A673 (cell line): ENCODE data around the gene HILPDA. TPM values are rescaled to one million over a fixed set of nuclear protein-coding genes. Genes with fewer than 3 reads are reported as not detected.

Source experiments
- BruUV-seq: library from RNA; stranded (reverse); fragments of 400-500 nt; replicated peaks from 2 replicates; lab custom pipeline; 2021; lab: Mats Ljungman, UMichigan
- CTCF ChIA-PET: fragments of 300-600 bp; sonication (Branson Sonifier 250); formaldehyde crosslinking; loops from one replicate; lab custom pipeline; 2022; ENCODE audit warnings: antibody characterized with exemption; lab: Charles Lee
- POLR2A ChIA-PET: fragments of 300-600 bp; sonication (Branson Sonifier 250); formaldehyde crosslinking; loops from one replicate; lab custom pipeline; 2022; ENCODE audit warnings: antibody characterized with exemption; ENCODE audit not compliant: low non-redundant PET; lab: Charles Lee
- DNase-seq: peaks from one replicate; pipeline ENCODE4 v3.0.0-alpha.2; 2015; ENCODE audit warnings: low spot score
- H3K27ac ChIP-seq: fragments of 200-600 bp; sonication (generic); 2 replicates; pipeline ENCODE4 v1.5.1; 2016; ENCODE audit warnings: mixed run types, low read depth, mild to moderate bottlenecking, mixed read lengths, antibody characterized with exemption, low read length; ENCODE audit not compliant: poor library complexity, severe bottlenecking
- H3K27me3 ChIP-seq: fragments of 200-600 bp; sonication (generic); replicated peaks from 2 replicates; pipeline ENCODE4 v1.6.1; 2017; ENCODE audit warnings: mixed run types, low read depth, mild to moderate bottlenecking, mixed read lengths, antibody characterized with exemption, low read length; ENCODE audit not compliant: insufficient read depth, poor library complexity
- H3K36me3 ChIP-seq: fragments of 200-600 bp; sonication (generic); 2 replicates; pipeline ENCODE4 v1.6.1; 2016; ENCODE audit warnings: mixed run types, mild to moderate bottlenecking, mixed read lengths, antibody characterized with exemption, low read length; ENCODE audit not compliant: insufficient read depth, poor library complexity, severe bottlenecking
- H3K4me1 ChIP-seq: fragments of 200-600 bp; sonication (generic); 2 replicates; pipeline ENCODE4 v1.6.1; 2017; ENCODE audit warnings: mixed run types, mild to moderate bottlenecking, mixed read lengths, antibody characterized with exemption, low read length; ENCODE audit not compliant: insufficient read depth, poor library complexity, severe bottlenecking
- H3K4me3 ChIP-seq: fragments of 200-600 bp; sonication (generic); 2 replicates; pipeline ENCODE4 v1.5.1; 2016; ENCODE audit warnings: low read depth, mixed run types, mild to moderate bottlenecking, mixed read lengths, low read length; ENCODE audit not compliant: poor library complexity, severe bottlenecking
- H3K9me3 ChIP-seq: fragments of 200-600 bp; sonication (generic); 2 replicates; pipeline ENCODE4 v1.6.1; 2016; ENCODE audit warnings: mixed run types, low read depth, mild to moderate bottlenecking, mixed read lengths, antibody characterized with exemption, low read length; ENCODE audit not compliant: poor library complexity, severe bottlenecking
- EZH2 ChIP-seq: fragments of 200-600 bp; sonication (generic); IDR thresholded peaks from 2 replicates; pipeline ENCODE4 v1.6.1; 2017; ENCODE audit warnings: borderline replicate concordance, low read depth, mild to moderate bottlenecking, mixed read lengths, antibody characterized with exemption, low read length; ENCODE audit not compliant: poor library complexity, severe bottlenecking
- intact Hi-C: fragments of 100-400 bp; cut with micrococcal nuclease; formaldehyde crosslinking; loops from one replicate; pipeline ENCODE4 v1.10.0; 2022; ENCODE audit not compliant: unreplicated experiment
- total RNA-seq: library from RNA; stranded (reverse); gene quantifications from 2 replicates; pipeline ENCODE4 v1.2.3, GENCODE V29; 2021
- TF ChIP-seq, protein P1 (sequence below): fragments of 300-800, 200-600 bp; sonication (generic); conservative IDR thresholded peaks from 2 replicates; pipeline ENCODE4 v1.5.1; 2017; ENCODE audit warnings: low read depth, mild to moderate bottlenecking, antibody characterized with exemption, low read length, moderate library complexity, mixed read lengths

HILPDA gene
- total RNA-seq, 1 experiment from 2014 or later = 36.1 TPM

DNA sequence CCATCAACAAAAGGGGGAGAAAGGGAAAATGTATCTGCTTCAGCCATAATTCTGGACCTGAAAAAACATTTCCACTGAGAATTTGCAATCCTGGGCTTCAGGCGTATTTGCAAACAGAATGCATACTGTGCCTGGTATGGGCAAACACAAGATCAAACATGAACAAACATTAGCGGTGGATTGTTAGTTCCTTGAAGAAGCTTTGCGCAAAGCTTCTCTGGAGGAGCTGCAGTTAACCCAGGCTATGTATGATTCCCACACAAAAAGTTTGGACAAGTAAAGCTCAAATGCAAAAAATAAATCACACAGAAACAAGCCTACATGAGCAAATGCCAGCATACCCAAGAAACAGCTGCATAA is 20.4 kb upstream of the HILPDA start:
- no TSS peak for BruUV-seq
- H3K4me1 ChIP-seq = no peaks in the 10 kb centered on the region
- H3K36me3 ChIP-seq = no peaks in the 10 kb centered on the region
- H3K9me3 ChIP-seq = no peaks in the 10 kb centered on the region
- CTCF ChIA-PET = interaction anchor here (0.6 kb wide), 1 partner anchor 8 kb away, joined by 3 read pairs; no protein-coding TSS in a partner anchor
- H3K4me3 ChIP-seq = no peak overlapping the region
- no peak for DNase-seq
- H3K27ac ChIP-seq = no peak overlapping the region
- H3K27me3 ChIP-seq = no peaks in the 10 kb centered on the region
- TF ChIP-seq, protein P1, sequence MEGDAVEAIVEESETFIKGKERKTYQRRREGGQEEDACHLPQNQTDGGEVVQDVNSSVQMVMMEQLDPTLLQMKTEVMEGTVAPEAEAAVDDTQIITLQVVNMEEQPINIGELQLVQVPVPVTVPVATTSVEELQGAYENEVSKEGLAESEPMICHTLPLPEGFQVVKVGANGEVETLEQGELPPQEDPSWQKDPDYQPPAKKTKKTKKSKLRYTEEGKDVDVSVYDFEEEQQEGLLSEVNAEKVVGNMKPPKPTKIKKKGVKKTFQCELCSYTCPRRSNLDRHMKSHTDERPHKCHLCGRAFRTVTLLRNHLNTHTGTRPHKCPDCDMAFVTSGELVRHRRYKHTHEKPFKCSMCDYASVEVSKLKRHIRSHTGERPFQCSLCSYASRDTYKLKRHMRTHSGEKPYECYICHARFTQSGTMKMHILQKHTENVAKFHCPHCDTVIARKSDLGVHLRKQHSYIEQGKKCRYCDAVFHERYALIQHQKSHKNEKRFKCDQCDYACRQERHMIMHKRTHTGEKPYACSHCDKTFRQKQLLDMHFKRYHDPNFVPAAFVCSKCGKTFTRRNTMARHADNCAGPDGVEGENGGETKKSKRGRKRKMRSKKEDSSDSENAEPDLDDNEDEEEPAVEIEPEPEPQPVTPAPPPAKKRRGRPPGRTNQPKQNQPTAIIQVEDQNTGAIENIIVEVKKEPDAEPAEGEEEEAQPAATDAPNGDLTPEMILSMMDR = no peak
- TF ChIP-seq EZH2 = no peak
- intact Hi-C loops = no loop called here
- POLR2A ChIA-PET = no interaction called here

- Histone ChIP-seq H3K9me3 (no peaks in the 10 kb centered on the region), H3K27me3 (no peaks in the 10 kb centered on the region), H3K4me1 (no peaks in the 10 kb centered on the region), H3K36me3 (no peaks in the 10 kb centered on the region), H3K4me3 (no peak overlapping the region), H3K27ac (no peak overlapping the region)
- POLR2A ChIA-PET = no interaction called here
- no peak for DNase-seq
- CTCF ChIA-PET = no interaction called here
- TF ChIP-seq EZH2 = no peak
- TF ChIP-seq, protein P1 = no peak
- intact Hi-C loops = no loop called here
- no TSS peak for BruUV-seq
Observed at GRCh38 chr7:128437426-128438332, 18.0 kb upstream of the HILPDA start.

GRCh38 chr7:128442356-128442755 is 13.3 kb upstream of the HILPDA start:
- Histone ChIP-seq H3K4me3 (no peak overlapping the region), H3K4me1 (no peaks in the 10 kb centered on the region), H3K9me3 (no peaks in the 10 kb centered on the region), H3K36me3 (no peaks in the 10 kb centered on the region), H3K27ac (no peak overlapping the region), H3K27me3 (no peaks in the 10 kb centered on the region)
- no peak for TF ChIP-seq EZH2
- TF ChIP-seq, protein P1 = no peak
- DNase-seq = no peak
- ChIA-PET POLR2A (no interaction called here), CTCF (no interaction called here)
- intact Hi-C loops = no loop called here
- BruUV-seq = no TSS peak
